Karpas-422 (cell line): ENCODE measurements around the gene CHD8. TPM values are rescaled to one million over a fixed set of nuclear protein-coding genes. Genes with fewer than 3 reads are reported as not detected.
"Not testable (repeated sequence)": the region's sequence is repeated elsewhere in the genome, so short reads cannot be mapped to it uniquely, and the experiment has no call there.

ENCODE experiments used
- DNase-seq: peaks from one replicate; pipeline ENCODE4 v3.0.0-alpha.2; 2015
- H2AFZ ChIP-seq: fragments of 200-600 bp; sonication (generic); 2 replicates; pipeline ENCODE4 v1.6.1; 2014; ENCODE audit warnings: antibody characterized with exemption, low read length, mixed read lengths
- H3K27ac ChIP-seq: fragments of 200-600 bp; sonication (generic); 2 replicates; pipeline ENCODE4 v1.5.1; 2014; ENCODE audit warnings: mild to moderate bottlenecking, low read length, moderate library complexity
- H3K27me3 ChIP-seq: fragments of 200-600 bp; sonication (generic); 2 replicates; pipeline ENCODE4 v1.6.1; 2014; ENCODE audit warnings: low read length, mixed read lengths
- H3K36me3 ChIP-seq: fragments of 200-600 bp; sonication (generic); 2 replicates; pipeline ENCODE4 v1.6.1; 2014; ENCODE audit warnings: low read length, mixed read lengths; ENCODE audit not compliant: insufficient read depth
- H3K4me1 ChIP-seq: fragments of 200-600 bp; sonication (generic); 2 replicates; pipeline ENCODE4 v1.6.1; 2014; ENCODE audit warnings: mild to moderate bottlenecking, low read length, mixed read lengths
- H3K4me2 ChIP-seq: fragments of 200-600 bp; sonication (generic); 2 replicates; pipeline ENCODE4 v1.6.1; 2014; ENCODE audit warnings: low read length, low read depth, mild to moderate bottlenecking; ENCODE audit not compliant: poor library complexity, severe bottlenecking
- H3K4me3 ChIP-seq: fragments of 200-600 bp; sonication (generic); 2 replicates; pipeline ENCODE4 v1.5.1; 2014; ENCODE audit warnings: mild to moderate bottlenecking, antibody characterized with exemption, low read length, mixed read lengths
- H3K79me2 ChIP-seq: fragments of 200-600 bp; sonication (generic); 2 replicates; pipeline ENCODE4 v1.6.1; 2014; ENCODE audit warnings: mild to moderate bottlenecking, low read length, mixed read lengths
- H3K9ac ChIP-seq: fragments of 200-600 bp; sonication (generic); 2 replicates; pipeline ENCODE4 v1.6.0; 2014; ENCODE audit warnings: low read length
- H3K9me2 ChIP-seq: fragments of 200-600 bp; sonication (generic), shearing (Covaris generic); replicated peaks from 2 replicates; pipeline ENCODE4 v1.6.0; 2014; ENCODE audit warnings: mild to moderate bottlenecking, low read length, moderate library complexity; ENCODE audit not compliant: insufficient read depth
- H3K9me3 ChIP-seq: fragments of 300-700, 200-600 bp; sonication (generic); 2 replicates; pipeline ENCODE4 v1.6.1; 2014; ENCODE audit warnings: low read length, mixed read lengths
- H4K20me1 ChIP-seq: fragments of 200-600 bp; sonication (generic); 2 replicates; pipeline ENCODE4 v1.6.1; 2014; ENCODE audit warnings: mild to moderate bottlenecking, antibody characterized with exemption, low read length, low read depth; ENCODE audit not compliant: insufficient read depth
- total RNA-seq: library from RNA; depleted of rRNA; stranded (reverse); fragments of >200 nt; shearing (Covaris generic); gene quantifications from 2 replicates; pipeline ENCODE4 v1.2.3, GENCODE V29; 2014; ENCODE audit warnings: low replicate concordance

CHD8 gene
- total RNA-seq, 1 experiment from 2014 or later, result 158 TPM

GRCh38 chr14:21379338-21379737 lies 76.6 kb downstream of the CHD8 start:
- peaks cover 58% of the 10 kb centered on the region; the same call in 1 of the 2 replicates for H3K36me3 ChIP-seq
- peaks cover 27% of the 10 kb centered on the region for H3K4me1 ChIP-seq
- H3K27ac ChIP-seq, result no peak overlapping the region
- no peaks in the 10 kb centered on the region for H3K9me2 ChIP-seq
- H3K4me3 ChIP-seq, result no peak overlapping the region
- peaks cover 95% of the 10 kb centered on the region for H3K79me2 ChIP-seq
- H3K4me2 ChIP-seq, result no peak overlapping the region
- no peak overlapping the region for H3K9ac ChIP-seq
- no peak for DNase-seq
- no peaks in the 10 kb centered on the region for H3K9me3 ChIP-seq
- peaks cover 53% of the 10 kb centered on the region for H4K20me1 ChIP-seq
- no peaks in the 10 kb centered on the region for H3K27me3 ChIP-seq
- no peak overlapping the region for H2AFZ ChIP-seq

GRCh38 chr14:21373980-21374379 lies 81.9 kb downstream of the CHD8 start:
- Histone ChIP-seq H3K9me3 (no peaks in the 10 kb centered on the region), H3K36me3 (peaks cover 84% of the 10 kb centered on the region; the same call in 1 of the 2 replicates), H3K4me1 (no peaks in the 10 kb centered on the region), H3K27ac (no peak overlapping the region), H3K9me2 (no peaks in the 10 kb centered on the region), H4K20me1 (peaks cover 54% of the 10 kb centered on the region), H3K79me2 (peaks cover 77% of the 10 kb centered on the region), H3K27me3 (no peaks in the 10 kb centered on the region), H2AFZ (no peak overlapping the region), H3K4me3 (no peak overlapping the region), H3K4me2 (no peak overlapping the region), H3K9ac (no peak overlapping the region)
- no peak for DNase-seq

DNA sequence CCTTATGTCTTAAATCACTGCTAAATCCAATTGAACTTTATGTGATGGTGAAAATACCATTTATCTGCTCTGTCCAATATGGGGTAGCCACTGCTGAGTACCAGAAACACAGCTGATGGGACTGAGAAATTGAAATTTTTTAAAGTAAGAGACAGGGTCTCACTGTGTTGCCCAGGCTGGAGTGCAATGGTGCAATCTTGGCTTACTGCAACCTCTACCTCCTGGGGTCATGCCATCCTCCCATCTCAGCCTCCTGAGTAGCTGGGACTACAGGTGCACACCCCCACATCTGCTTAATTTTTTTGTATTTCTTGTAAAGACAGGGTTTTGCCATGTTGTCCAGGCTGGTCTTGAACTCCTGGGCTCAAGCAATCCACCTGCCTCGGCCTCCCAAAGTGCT lies 83.1 kb downstream of the CHD8 start:
- H3K79me2 ChIP-seq, result peaks cover 73% of the 10 kb centered on the region
- H3K4me3 ChIP-seq, H3K27me3 ChIP-seq, H3K4me2 ChIP-seq, H3K9ac ChIP-seq, H2AFZ ChIP-seq, H3K27ac ChIP-seq, H3K9me3 ChIP-seq, H3K9me2 ChIP-seq, H3K4me1 ChIP-seq, DNase-seq: not testable (repeated sequence)
- H4K20me1 ChIP-seq, result peaks cover 47% of the 10 kb centered on the region
- H3K36me3 ChIP-seq, result peaks cover 84% of the 10 kb centered on the region; the same call in 1 of the 2 replicates

GRCh38 chr14:21369949-21370679 lies 85.8 kb downstream of the CHD8 start:
- Histone ChIP-seq H3K27me3 (no peaks in the 10 kb centered on the region), H2AFZ (no peak overlapping the region), H3K9me3 (no peaks in the 10 kb centered on the region), H3K27ac (no peak overlapping the region), H3K79me2 (peaks cover 46% of the 10 kb centered on the region), H3K4me2 (no peak overlapping the region), H3K9me2 (no peaks in the 10 kb centered on the region), H4K20me1 (peaks cover 24% of the 10 kb centered on the region), H3K9ac (no peak overlapping the region), H3K4me3 (no peak overlapping the region), H3K4me1 (no peaks in the 10 kb centered on the region), H3K36me3 (peaks cover 88% of the 10 kb centered on the region)
- no peak for DNase-seq

DNA sequence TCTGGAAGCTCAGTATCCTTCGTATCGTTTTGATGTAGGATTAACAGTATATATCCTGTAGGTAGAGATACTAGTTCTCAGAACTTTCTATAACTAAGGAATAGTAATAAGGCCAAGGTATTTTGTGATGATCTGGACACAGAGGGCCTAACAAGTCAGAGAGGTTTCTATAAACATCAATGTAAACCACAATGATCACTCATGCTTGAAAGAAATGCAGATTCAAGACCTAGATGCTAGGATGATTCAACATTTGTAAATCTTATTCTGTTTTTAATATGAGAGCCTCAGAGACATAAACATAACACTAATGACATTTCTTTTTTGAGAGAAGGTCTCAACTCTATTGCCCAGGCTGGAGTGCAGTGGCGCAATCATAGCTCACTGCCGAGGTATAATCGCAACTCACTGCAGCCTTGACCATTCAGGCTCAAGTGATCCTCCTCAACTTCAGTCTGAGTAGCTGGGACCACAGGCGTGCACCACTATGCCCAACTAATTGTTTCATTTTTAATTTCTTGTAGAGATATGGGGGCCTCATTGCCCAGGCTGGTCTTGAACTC lies 88.3 kb downstream of the CHD8 start:
- H3K9me3 ChIP-seq, result no peaks in the 10 kb centered on the region
- no peaks in the 10 kb centered on the region for H3K9me2 ChIP-seq
- H3K27ac ChIP-seq, result no peak overlapping the region
- H3K4me3 ChIP-seq, result no peak overlapping the region
- H3K36me3 ChIP-seq, result peaks cover 96% of the 10 kb centered on the region
- peaks cover 24% of the 10 kb centered on the region for H3K79me2 ChIP-seq
- no peak for DNase-seq
- H3K4me1 ChIP-seq, result no peaks in the 10 kb centered on the region
- no peak overlapping the region for H2AFZ ChIP-seq
- no peak overlapping the region for H3K9ac ChIP-seq
- peaks cover 13% of the 10 kb centered on the region for H4K20me1 ChIP-seq
- no peaks in the 10 kb centered on the region for H3K27me3 ChIP-seq
- no peak overlapping the region for H3K4me2 ChIP-seq

DNA sequence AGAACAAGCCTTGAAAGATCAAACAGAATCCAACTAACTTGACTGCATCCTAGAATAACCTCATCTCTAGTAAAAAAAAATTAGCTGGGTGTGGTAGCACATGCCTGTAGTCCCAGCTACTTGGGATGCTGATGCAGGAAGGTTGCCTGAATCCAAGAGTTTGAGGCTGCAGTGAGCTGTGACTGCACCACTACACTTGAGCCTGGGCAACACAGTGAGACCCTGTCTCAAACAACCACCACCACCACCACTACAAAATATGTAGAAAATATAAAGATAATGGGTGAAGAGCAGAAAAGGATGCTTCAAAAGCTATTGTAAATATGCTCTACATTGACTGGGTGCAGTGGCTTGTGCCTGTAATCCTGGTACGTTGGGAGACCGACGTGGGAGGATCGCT lies 99.4 kb downstream of the CHD8 start:
- Histone ChIP-seq H3K9me3 (no peaks in the 10 kb centered on the region), H2AFZ (no peak overlapping the region), H3K27ac (no peak overlapping the region), H3K4me3 (no peak overlapping the region), H4K20me1 (peaks cover 34% of the 10 kb centered on the region), H3K36me3 (peaks cover 84% of the 10 kb centered on the region), H3K9me2 (no peaks in the 10 kb centered on the region), H3K4me2 (no peak overlapping the region), H3K79me2 (no peaks in the 10 kb centered on the region; the same call in 1 of the 2 replicates), H3K9ac (no peak overlapping the region), H3K27me3 (no peaks in the 10 kb centered on the region), H3K4me1 (no peaks in the 10 kb centered on the region)
- DNase-seq, result no peak

- no peak for DNase-seq
- Histone ChIP-seq H3K4me3 (no peak overlapping the region), H3K36me3 (peaks cover 65% of the 10 kb centered on the region), H3K9ac (no peak overlapping the region), H3K79me2 (no peaks in the 10 kb centered on the region; the same call in 1 of the 2 replicates), H2AFZ (no peak overlapping the region), H3K4me1 (no peaks in the 10 kb centered on the region), H4K20me1 (peaks cover 31% of the 10 kb centered on the region; the same call in 1 of the 2 replicates), H3K27ac (no peak overlapping the region), H3K4me2 (no peak overlapping the region), H3K9me2 (no peaks in the 10 kb centered on the region), H3K27me3 (no peaks in the 10 kb centered on the region), H3K9me3 (no peaks in the 10 kb centered on the region)
Measured at GRCh38 chr14:21352587-21352986, 103.3 kb downstream of the CHD8 start.

DNA sequence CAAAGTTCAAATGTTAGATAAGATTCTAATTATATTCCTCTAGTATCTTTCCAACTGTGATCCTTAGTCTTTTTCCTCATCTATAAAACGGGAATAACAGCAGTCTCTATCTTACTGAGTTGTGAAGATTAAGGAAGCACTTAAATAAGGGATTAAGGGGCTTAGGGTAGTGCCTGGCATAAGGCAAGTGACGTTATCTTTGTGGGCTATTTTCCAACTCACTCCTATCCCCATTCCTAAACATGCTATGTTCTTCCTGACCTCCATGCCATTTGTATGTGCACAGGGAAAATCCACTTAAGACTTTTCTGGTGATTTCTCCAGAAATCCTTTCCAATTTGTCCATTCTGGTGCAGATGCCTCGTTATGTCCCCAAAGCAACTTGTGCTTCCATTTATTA lies 105.4 kb downstream of the CHD8 start:
- Histone ChIP-seq H3K4me3 (no peak overlapping the region), H3K36me3 (peaks cover 46% of the 10 kb centered on the region), H3K4me1 (no peaks in the 10 kb centered on the region), H3K27me3 (no peaks in the 10 kb centered on the region), H3K79me2 (no peaks in the 10 kb centered on the region), H2AFZ (no peak overlapping the region), H3K27ac (no peak overlapping the region), H3K9ac (no peak overlapping the region), H4K20me1 (peaks cover 16% of the 10 kb centered on the region; the same call in 1 of the 2 replicates), H3K9me2 (no peaks in the 10 kb centered on the region), H3K9me3 (no peaks in the 10 kb centered on the region), H3K4me2 (no peak overlapping the region)
- no peak for DNase-seq
